Cardiac fibroblast (primary cell): ENCODE measurements around the gene TRAF7.

Experiments
- DNase-seq, 2 donors: peaks; one replicate each; pipeline versions ENCODE4 v3.0.0 to v3.0.0-alpha.2; 2010; ENCODE audit warnings: low read depth in 2 of 2
- H3K4me3 ChIP-seq, 2 donors: replicated peaks in 1 of 2; 1 replicate in 1 of 2; 2 replicates in 1 of 2; pipeline ENCODE4 v1.5.1; 2011; ENCODE audit warnings: low read depth in 2 of 2, low read length in 2 of 2, mild to moderate bottlenecking in 2 of 2, moderate library complexity in 1 of 2
- TF ChIP-seq, protein P1 (sequence below): IDR thresholded peaks from one replicate; pipeline ENCODE4 v1.5.1; 2011; ENCODE audit warnings: low read depth, mild to moderate bottlenecking, low read length, inconsistent platforms

Gene TRAF7

GRCh38 chr16:2163211-2163881, 7.8 kb downstream of the TRAF7 start:
- no peak overlapping the region for H3K4me3 ChIP-seq
- TF ChIP-seq, protein P1, sequence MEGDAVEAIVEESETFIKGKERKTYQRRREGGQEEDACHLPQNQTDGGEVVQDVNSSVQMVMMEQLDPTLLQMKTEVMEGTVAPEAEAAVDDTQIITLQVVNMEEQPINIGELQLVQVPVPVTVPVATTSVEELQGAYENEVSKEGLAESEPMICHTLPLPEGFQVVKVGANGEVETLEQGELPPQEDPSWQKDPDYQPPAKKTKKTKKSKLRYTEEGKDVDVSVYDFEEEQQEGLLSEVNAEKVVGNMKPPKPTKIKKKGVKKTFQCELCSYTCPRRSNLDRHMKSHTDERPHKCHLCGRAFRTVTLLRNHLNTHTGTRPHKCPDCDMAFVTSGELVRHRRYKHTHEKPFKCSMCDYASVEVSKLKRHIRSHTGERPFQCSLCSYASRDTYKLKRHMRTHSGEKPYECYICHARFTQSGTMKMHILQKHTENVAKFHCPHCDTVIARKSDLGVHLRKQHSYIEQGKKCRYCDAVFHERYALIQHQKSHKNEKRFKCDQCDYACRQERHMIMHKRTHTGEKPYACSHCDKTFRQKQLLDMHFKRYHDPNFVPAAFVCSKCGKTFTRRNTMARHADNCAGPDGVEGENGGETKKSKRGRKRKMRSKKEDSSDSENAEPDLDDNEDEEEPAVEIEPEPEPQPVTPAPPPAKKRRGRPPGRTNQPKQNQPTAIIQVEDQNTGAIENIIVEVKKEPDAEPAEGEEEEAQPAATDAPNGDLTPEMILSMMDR = no peak
- no peak for DNase-seq

DNA sequence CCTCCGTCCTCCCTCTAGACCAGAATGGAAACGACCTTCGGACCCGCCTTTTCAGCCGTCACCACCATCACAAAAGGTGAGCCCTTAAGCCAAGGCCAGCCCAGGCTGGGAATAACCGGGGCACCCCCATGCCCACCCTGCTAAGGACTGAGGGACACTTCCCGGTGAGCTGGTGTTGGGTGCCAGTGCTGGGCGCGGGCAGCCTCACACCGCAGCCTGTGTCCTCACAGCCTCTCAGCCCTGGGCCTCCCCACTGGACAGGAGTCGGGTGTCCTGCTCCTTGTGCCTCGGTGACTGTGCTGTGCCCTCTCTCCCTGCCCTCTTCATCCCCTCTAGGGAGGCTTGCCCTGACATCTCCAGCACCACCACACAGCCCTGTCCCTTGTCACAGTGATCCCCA, 10.3 kb downstream of the TRAF7 start:
- no peak for DNase-seq
- TF ChIP-seq, protein P1 = no peak
- H3K4me3 ChIP-seq = no peak overlapping the region

DNA sequence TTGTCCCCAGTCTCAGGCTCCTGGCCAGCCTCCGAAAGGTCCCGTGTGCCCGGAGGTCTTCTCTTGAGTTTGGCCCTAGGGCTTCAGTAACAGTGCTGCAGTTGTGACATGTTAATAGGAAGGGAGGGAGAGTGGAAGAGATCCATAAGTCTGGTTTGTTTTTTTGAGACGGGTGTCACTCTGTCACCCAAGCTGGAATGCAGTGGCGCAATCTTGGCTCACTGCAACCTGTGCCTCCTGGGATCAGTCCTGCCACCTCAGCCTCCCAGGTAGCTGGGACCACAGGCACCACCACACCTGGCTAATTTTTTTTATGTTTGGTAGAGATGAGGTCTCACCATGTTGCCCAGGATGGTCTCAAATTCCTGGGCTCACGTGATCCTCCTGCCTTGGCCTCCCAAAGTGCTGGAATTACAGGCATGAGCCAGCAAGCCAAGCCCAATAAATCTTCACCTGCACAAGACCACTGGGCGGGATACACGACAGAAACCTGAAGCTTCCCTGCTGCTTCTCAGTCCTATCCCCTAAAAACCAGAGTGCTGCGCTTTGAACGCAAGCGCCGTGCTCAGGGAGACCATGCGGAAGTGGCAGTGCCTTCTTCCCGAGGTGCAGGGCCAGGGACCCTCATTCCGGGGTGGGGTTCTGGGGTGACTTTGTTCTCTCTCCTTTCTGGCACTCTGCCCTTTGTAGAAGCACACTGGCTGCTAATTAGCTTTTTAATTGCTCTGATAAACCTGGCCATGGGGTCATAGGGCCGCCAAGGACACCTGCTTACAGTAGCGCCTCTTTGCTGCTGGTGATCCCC, 10.9 kb downstream of the TRAF7 start:
- no peak overlapping the region for H3K4me3 ChIP-seq
- TF ChIP-seq, protein P1 = no peak
- no peak for DNase-seq

- H3K4me3 ChIP-seq = no peak overlapping the region
- no peak for DNase-seq
- TF ChIP-seq, protein P1 = no peak
Observed at GRCh38 chr16:2167068-2167638, 11.6 kb downstream of the TRAF7 start.

GRCh38 chr16:2170080-2170479, 14.5 kb downstream of the TRAF7 start:
- TF ChIP-seq, protein P1 = no peak
- H3K4me3 ChIP-seq = no peak overlapping the region
- DNase-seq = no peak

DNA sequence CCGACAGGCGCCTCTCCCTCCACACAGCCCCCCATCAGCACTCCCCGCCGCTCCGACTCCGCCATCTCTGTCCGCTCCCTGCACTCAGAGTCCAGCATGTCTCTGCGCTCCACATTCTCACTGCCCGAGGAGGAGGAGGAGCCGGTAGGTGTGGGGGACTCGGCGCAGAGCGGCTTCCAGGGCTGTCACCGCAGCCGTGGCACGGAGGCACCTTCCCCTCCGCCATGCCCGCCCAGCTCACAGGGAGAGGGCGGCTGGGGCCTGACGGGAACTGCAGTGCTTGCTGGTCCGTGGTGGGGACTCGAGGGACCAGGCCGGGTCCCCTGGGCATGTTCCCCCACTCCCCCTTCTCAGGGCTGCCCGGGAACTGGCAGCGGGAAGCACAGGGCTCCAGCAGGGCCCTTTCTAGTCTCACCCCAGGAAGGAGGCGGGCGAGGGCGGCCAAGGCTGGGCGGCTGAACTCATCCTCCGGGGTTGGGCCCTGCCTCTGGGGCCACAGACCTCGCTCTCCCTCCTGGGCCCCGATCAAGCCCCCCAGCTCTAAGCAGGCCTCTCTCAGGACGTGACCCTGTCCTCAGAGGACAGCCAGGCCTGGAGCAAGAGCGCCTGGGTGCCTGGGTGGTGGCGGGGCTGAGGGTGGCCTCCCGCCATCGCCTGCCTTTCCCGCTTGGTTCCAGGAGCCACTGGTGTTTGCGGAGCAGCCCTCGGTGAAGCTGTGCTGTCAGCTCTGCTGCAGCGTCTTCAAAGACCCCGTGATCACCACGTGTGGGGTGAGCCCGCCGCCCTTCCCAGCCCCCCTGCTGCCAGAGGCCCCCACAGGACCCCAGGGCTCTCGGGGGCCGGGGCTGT, 15.2 kb downstream of the TRAF7 start:
- TF ChIP-seq, protein P1 = no peak
- no peak for DNase-seq
- H3K4me3 ChIP-seq = no peak overlapping the region
